ENCODE data around the gene MKRN2.
"Not testable (repeated sequence)": the region's sequence is repeated elsewhere in the genome, so short reads cannot be mapped to it uniquely, and the experiment has no call there.

The MKRN2 gene

DNA sequence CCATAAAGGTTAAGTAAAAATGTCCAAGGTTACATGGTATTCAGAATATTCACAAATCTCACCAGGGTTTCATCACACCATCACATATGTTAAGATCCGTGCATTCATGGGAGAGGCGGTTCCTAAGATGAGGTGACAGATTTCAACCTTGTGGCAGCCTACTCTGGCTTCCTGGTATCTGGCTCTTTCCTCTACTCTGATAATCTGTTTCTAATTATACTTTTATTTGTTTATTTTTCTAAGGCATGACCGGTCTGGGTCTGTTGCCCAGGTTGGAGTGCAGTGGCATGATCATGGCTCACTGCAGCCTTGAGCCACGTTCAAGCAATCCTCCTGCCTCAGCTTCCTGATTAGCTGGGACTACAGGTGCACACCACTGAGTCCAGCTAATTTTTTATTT is 72.7 kb downstream of the MKRN2 start:
- no peak for DNase-seq (ENCODE audit: low read depth in 2 of 3, low spot score in 1 of 3)

DNA sequence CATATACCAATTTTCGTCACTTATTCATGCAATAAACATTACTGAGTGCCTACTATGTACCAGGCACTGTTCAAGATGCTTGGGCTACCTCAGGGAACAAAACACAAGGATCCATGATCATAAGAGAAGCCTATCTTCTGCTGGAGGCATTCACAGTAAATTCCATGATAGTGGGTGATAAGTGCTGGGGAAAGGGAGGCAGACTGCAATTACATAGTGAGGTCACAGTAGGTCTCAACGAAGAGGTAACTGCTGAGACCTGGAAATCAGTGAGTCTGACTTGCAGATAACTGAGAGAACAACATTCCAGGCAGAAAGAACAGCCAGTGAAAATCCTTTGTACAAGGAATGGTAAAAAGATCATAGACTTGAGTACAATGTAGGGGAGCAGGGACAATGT is 73.4 kb downstream of the MKRN2 start:
- no peak for DNase-seq (ENCODE audit: low read depth in 2 of 3, low spot score in 1 of 3)

DNA sequence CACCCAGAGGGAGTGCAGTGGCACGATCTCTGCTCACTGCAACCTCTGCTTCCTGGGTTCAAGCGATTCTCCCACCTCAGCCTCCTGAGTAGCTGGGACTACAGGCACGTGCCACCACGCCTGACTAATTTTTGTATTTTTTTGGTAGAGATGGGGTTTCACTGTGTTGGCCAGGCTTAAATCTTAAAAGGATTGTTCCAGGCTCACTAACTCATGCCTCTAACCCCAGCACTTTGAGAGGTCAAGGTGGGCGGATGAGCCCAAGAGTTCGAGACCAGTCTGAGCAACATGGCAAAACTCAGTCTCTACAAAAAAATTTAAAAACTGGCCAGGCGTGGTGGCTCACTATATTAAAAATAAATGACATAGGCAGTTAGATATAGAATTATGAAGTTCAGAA is 74.0 kb downstream of the MKRN2 start:
- DNase-seq (ENCODE audit: low read depth in 2 of 3, low spot score in 1 of 3), result not testable (repeated sequence)

DNA sequence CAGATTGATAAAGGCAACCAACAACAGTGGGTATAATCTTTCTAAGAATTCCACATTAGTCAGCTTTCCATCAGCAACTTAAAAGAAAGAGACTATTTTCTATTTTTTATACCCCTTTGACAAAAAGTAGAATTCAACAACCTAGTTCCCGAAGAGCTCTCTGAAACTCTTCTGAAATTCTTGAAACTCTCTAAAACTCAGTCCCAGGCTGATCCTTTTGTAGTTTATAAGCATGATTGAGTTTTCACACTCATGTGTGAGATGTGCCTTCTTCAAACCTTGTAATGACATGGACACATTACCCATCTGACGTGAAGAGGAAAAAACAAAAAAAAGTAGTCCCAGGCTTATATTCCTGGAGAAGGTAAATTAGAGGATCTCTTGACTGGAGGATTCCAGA is 75.6 kb downstream of the MKRN2 start:
- no peak for DNase-seq (ENCODE audit: low read depth in 2 of 3, low spot score in 1 of 3)

DNA sequence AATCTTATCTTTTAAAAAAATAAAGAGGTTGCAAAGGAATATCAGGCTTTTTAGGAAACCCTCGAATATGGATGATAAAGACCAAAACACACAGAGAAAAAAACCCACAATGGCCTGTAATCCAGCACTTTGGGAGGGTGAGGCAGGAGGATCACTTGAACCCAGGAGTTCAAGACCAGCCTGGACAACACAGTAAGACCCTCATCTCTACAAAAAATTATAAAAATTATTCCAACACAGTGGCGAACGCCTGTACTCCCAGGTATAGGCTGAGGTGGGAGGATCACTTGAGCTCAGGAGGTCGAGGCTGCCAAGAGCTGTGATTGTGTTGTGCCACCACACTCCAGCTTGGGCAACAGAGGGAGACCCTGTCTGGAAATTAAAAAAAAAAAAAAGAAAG is 76.2 kb downstream of the MKRN2 start:
- no peak for DNase-seq (ENCODE audit: low read depth in 2 of 3, low spot score in 1 of 3)
